Activated CD4-positive, alpha-beta T cell treated with anti-CD3 and anti-CD28 coated beads, Interleukin-2, amount 50 U/mL, for 48 hours (primary cell): ENCODE data around the gene ADTRP.
"Not testable (repeated sequence)": the region's sequence is repeated elsewhere in the genome, so short reads cannot be mapped to it uniquely, and the experiment has no call there.

Source experiments
- DNase-seq, 2 experiments: peaks; one replicate each; pipeline ENCODE4 v3.0.0-alpha.2; 2020

Gene ADTRP

GRCh38 chr6:11802886-11803590 lies 24.4 kb upstream of the ADTRP start:
- no peak for DNase-seq

- not testable (repeated sequence) for DNase-seq
These were observed 21.9 kb upstream of the ADTRP start for GRCh38 chr6:11800531-11800930.

- no peak for DNase-seq
These were observed 19.9 kb upstream of the ADTRP start for GRCh38 chr6:11798538-11798937.

- no peak for DNase-seq
These were observed 19.5 kb upstream of the ADTRP start for GRCh38 chr6:11798096-11798495.

GRCh38 chr6:11796829-11797228 lies 18.2 kb upstream of the ADTRP start:
- no peak for DNase-seq

- DNase-seq, result no peak
These were observed 16.8 kb upstream of the ADTRP start for GRCh38 chr6:11795403-11795802.

- DNase-seq, result no peak
These were observed 14.7 kb upstream of the ADTRP start for GRCh38 chr6:11793277-11793676.

GRCh38 chr6:11791354-11792107 lies 12.9 kb upstream of the ADTRP start:
- DNase-seq, result peak in 1 of 2 experiments; percentile 34

- DNase-seq, result no peak
These were observed 11.1 kb upstream of the ADTRP start for GRCh38 chr6:11789744-11790143.

- DNase-seq, result no peak
These were observed 9.4 kb upstream of the ADTRP start for GRCh38 chr6:11788043-11788442.

GRCh38 chr6:11785774-11786579 lies 7.4 kb upstream of the ADTRP start:
- DNase-seq, result peak; percentile 52 to 57

GRCh38 chr6:11785415-11785773 lies 6.8 kb upstream of the ADTRP start:
- DNase-seq, result peak in 1 of 2 experiments; percentile 46

- no peak for DNase-seq
These were observed 5.7 kb upstream of the ADTRP start for GRCh38 chr6:11784341-11784740.

GRCh38 chr6:11783524-11784064 lies 5.0 kb upstream of the ADTRP start:
- DNase-seq, result no peak

- no peak for DNase-seq
These were observed 3.9 kb upstream of the ADTRP start for GRCh38 chr6:11782524-11782923.

- DNase-seq, result no peak
These were observed 1.5 kb upstream of the ADTRP start for GRCh38 chr6:11780097-11780428.

GRCh38 chr6:11779329-11780096 lies 910 bp upstream of the ADTRP start:
- no peak for DNase-seq

GRCh38 chr6:11778036-11778435 lies 567 bp downstream of the ADTRP start:
- DNase-seq, result no peak

- DNase-seq, result no peak
These were observed 2.7 kb downstream of the ADTRP start for GRCh38 chr6:11775791-11776409.

- DNase-seq, result no peak
These were observed 4.2 kb downstream of the ADTRP start for GRCh38 chr6:11774426-11774825.

- DNase-seq, result no peak
These were observed 5.0 kb downstream of the ADTRP start for GRCh38 chr6:11773581-11773980.

GRCh38 chr6:11773013-11773412 lies 5.6 kb downstream of the ADTRP start:
- no peak for DNase-seq
